Right lobe of liver (tissue), 4 donors: ENCODE measurements around the gene CAMTA1.

ENCODE experiments used
- CTCF ChIP-seq, 4 donors: fragments of 200-600 bp in 3 of 4; fragments of 450-650 bp in 1 of 4; IDR thresholded peaks; one replicate each; pipeline versions ENCODE4 v1.5.1 to v1.8.0; 2016 to 2022; ENCODE audit warnings: antibody characterized with exemption in 4 of 4, mild to moderate bottlenecking in 2 of 4
- POLR2A ChIP-seq: fragments of 450-650 bp; IDR thresholded peaks from one replicate; pipeline ENCODE4 v1.6.1; 2017; ENCODE audit warnings: antibody characterized with exemption, mild to moderate bottlenecking
- donor health status: DM: no; HTN: no; CAD: no.
- donor health status: DM: no; HTN: no; CAD: no.
- donor health status: DM: no; HTN: yes; CAD: no.

DNA sequence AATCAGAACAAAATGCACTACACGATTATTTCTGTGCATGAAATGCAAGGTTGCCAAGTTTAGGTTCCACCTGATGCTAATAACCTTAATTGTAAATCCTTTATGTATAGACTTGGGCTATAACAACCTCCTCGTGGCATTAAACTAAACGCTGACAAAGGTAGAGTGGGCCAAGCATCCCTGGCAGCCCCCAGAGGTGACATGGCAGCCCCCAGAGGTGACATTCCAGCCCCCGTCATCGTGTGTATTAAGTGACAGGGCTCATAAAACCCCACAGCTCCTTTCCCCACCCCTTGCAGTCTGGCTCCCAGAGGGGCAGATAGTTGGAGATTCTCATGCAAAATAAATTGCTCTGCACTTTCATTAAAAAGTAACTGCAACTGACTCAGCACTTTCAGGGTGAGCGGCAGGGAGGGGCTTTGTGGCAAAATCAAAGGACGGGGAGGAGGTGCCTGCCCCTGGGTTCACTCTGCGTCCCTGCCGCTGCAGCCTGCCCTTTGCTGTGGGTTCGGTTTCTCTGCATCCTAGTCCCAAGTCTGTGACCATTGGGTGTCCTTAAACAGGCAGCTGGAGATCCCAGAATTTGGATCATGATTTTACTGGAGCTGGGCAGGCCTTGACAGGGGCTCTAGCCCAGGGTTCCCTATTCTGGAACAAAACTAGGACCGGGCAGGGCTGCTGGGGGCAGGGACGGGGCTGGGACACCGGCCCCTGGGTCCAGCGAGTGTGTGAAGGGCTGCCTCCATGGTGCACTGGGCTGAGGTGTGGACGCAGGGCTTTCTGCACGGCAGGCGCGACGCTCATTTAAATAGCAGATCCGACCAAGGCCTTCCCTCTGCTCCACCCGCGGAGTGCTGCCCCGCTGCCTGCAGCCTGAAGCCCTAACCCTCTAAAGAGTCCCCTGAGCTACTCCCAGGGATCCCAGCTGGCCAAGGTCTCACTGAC, 751.0 kb downstream of the CAMTA1 start:
- TF ChIP-seq CTCF (IDR thresholded peaks at IDR 0.05) (no peak), POLR2A (no peak)
